GM12878 (cell line): ENCODE data around the gene E2F2.
A peak's percentile ranks its signal among the peaks of the same experiment; 100 is the strongest.

Source experiments
- BHLHE40 ChIP-seq, 2 experiments: fragments of 450-650 bp in 1 of 2; IDR thresholded peaks; 2 replicates each; pipeline ENCODE4 v1.6.1; 2011 to 2017; ENCODE audit warnings: low read depth in 2 of 2, borderline replicate concordance in 1 of 2, improper control_type of control experiment in 1 of 2, low read length in 1 of 2, mild to moderate bottlenecking in 1 of 2
- CREB1 ChIP-seq: IDR thresholded peaks from 2 replicates; pipeline ENCODE4 v1.6.1; 2012; ENCODE audit warnings: low read depth, mild to moderate bottlenecking, inconsistent platforms
- EP300 ChIP-seq, 2 experiments: fragments of 150-350 bp in 1 of 2; IDR thresholded peaks; 2 replicates each; pipeline ENCODE4 v1.6.1; 2011 to 2012; ENCODE audit warnings: low read depth in 2 of 2, low read length in 2 of 2, borderline replicate concordance in 1 of 2, improper control_type of control experiment in 1 of 2, inconsistent platforms in 1 of 2; ENCODE audit not compliant: control insufficient read depth in 1 of 2
- EZH2 ChIP-seq: IDR thresholded peaks from 2 replicates; pipeline ENCODE4 v1.6.1; 2012; ENCODE audit warnings: low read depth, mild to moderate bottlenecking, control low read depth, inconsistent platforms, low read length, borderline replicate concordance; ENCODE audit not compliant: control insufficient read depth
- JUNB ChIP-seq: IDR thresholded peaks from 2 replicates; pipeline ENCODE4 v1.6.1; 2016; ENCODE audit warnings: antibody characterized with exemption, mild to moderate bottlenecking
- PAX8 ChIP-seq: fragments of 450-650 bp; IDR thresholded peaks from 2 replicates; pipeline ENCODE4 v1.6.1; 2017; ENCODE audit warnings: mild to moderate bottlenecking, moderate library complexity
- POLR2AphosphoS5 ChIP-seq: IDR thresholded peaks from 2 replicates; pipeline ENCODE4 v1.6.1; 2011; ENCODE audit warnings: mild to moderate bottlenecking, low read length, inconsistent platforms
- RUNX3 ChIP-seq: IDR thresholded peaks from 2 replicates; pipeline ENCODE4 v1.6.1; 2012; ENCODE audit warnings: low read length, inconsistent platforms
- SMARCA5 ChIP-seq: fragments of 450-650 bp; IDR thresholded peaks from 2 replicates; pipeline ENCODE4 v1.6.1; 2017; ENCODE audit warnings: mild to moderate bottlenecking
- STAT3 ChIP-seq: IDR thresholded peaks from 2 replicates; pipeline ENCODE4 v1.6.1; 2011; ENCODE audit warnings: low read depth, low read length, improper control_type of control experiment
- TF ChIP-seq, protein P1 (sequence below), 3 experiments: IDR thresholded peaks in 2 of 3; conservative IDR thresholded peaks in 1 of 3; 2 replicates each; pipeline ENCODE4 v1.5.1; 2011; ENCODE audit warnings: low read depth in 3 of 3, low read length in 3 of 3, mild to moderate bottlenecking in 3 of 3, control low read depth in 2 of 3, moderate library complexity in 2 of 3, inconsistent platforms in 1 of 3, mixed read lengths in 1 of 3; ENCODE audit not compliant: control insufficient read depth in 2 of 3, insufficient read depth in 1 of 3; ENCODE audit errors: extremely low read depth in 1 of 3
- TF ChIP-seq, protein P2 (sequence below): IDR thresholded peaks from 2 replicates; pipeline ENCODE4 v1.6.1; 2011; ENCODE audit warnings: mild to moderate bottlenecking, low read depth, low read length, moderate library complexity; ENCODE audit not compliant: insufficient replicate concordance
- TF ChIP-seq, protein P3 (sequence below): IDR thresholded peaks from 2 replicates; pipeline ENCODE4 v1.6.1; 2012; ENCODE audit warnings: low read depth, low read length, improper control_type of control experiment

DNA sequence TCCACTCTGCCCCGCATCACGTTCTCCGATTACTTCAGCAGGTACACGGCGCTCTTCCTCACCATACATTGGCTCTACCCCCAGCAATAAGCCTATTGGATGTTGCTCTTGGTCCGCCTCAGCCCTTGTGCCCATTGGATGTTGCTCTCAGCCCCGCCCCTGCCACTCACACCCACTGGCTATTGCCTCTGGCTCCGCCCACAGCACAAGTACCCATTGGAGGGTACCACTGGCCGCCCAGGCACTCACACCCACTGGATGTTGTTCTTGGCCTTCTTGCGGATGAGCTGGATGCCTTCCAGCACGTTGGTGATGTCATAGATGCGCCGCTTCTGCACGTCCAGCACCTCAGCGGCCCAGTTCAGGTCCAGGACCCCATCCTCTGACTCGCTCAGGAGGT is 9.4 kb downstream of the E2F2 start:
- TF ChIP-seq, protein P1, sequence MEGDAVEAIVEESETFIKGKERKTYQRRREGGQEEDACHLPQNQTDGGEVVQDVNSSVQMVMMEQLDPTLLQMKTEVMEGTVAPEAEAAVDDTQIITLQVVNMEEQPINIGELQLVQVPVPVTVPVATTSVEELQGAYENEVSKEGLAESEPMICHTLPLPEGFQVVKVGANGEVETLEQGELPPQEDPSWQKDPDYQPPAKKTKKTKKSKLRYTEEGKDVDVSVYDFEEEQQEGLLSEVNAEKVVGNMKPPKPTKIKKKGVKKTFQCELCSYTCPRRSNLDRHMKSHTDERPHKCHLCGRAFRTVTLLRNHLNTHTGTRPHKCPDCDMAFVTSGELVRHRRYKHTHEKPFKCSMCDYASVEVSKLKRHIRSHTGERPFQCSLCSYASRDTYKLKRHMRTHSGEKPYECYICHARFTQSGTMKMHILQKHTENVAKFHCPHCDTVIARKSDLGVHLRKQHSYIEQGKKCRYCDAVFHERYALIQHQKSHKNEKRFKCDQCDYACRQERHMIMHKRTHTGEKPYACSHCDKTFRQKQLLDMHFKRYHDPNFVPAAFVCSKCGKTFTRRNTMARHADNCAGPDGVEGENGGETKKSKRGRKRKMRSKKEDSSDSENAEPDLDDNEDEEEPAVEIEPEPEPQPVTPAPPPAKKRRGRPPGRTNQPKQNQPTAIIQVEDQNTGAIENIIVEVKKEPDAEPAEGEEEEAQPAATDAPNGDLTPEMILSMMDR (IDR thresholded peaks at IDR 0.05 in 2 of 3, conservative IDR thresholded peaks at IDR 0.05 in 1 of 3; ENCODE audit: control insufficient read depth in 2 of 3, extremely low read depth in 1 of 3, insufficient read depth in 1 of 3, low read depth in 3 of 3, low read length in 3 of 3), result no peak
- TF ChIP-seq PAX8 (no peak), JUNB (no peak), SMARCA5 (no peak), STAT3 (no peak), EP300 (IDR thresholded peaks at IDR 0.05; ENCODE audit: borderline replicate concordance in 1 of 2, control insufficient read depth in 1 of 2, low read depth in 2 of 2, low read length in 2 of 2) (no peak), POLR2AphosphoS5 (no peak), BHLHE40 (IDR thresholded peaks at IDR 0.05; ENCODE audit: borderline replicate concordance in 1 of 2, low read depth in 2 of 2, low read length in 1 of 2) (no peak), CREB1 (no peak), RUNX3 (no peak), EZH2 (no peak)
- TF ChIP-seq, protein P2, sequence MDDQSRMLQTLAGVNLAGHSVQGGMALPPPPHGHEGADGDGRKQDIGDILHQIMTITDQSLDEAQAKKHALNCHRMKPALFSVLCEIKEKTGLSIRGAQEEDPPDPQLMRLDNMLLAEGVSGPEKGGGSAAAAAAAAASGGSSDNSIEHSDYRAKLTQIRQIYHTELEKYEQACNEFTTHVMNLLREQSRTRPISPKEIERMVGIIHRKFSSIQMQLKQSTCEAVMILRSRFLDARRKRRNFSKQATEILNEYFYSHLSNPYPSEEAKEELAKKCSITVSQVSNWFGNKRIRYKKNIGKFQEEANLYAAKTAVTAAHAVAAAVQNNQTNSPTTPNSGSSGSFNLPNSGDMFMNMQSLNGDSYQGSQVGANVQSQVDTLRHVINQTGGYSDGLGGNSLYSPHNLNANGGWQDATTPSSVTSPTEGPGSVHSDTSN, result peak; percentile 37
- TF ChIP-seq, protein P3, sequence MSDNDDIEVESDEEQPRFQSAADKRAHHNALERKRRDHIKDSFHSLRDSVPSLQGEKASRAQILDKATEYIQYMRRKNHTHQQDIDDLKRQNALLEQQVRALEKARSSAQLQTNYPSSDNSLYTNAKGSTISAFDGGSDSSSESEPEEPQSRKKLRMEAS, result no peak
